Activated CD4-positive, alpha-beta T cell treated with anti-CD3 and anti-CD28 coated beads, Interleukin-2, amount 50 U/mL, for 48 hours (primary cell): ENCODE data around the gene FAM131C.
A peak's percentile ranks its signal among the peaks of the same experiment; 100 is the strongest.
"Not testable (repeated sequence)": the region's sequence is repeated elsewhere in the genome, so short reads cannot be mapped to it uniquely, and the experiment has no call there.

ENCODE experiments used
- DNase-seq, 2 experiments: peaks; one replicate each; pipeline ENCODE4 v3.0.0-alpha.2; 2020

Gene FAM131C, protein sequence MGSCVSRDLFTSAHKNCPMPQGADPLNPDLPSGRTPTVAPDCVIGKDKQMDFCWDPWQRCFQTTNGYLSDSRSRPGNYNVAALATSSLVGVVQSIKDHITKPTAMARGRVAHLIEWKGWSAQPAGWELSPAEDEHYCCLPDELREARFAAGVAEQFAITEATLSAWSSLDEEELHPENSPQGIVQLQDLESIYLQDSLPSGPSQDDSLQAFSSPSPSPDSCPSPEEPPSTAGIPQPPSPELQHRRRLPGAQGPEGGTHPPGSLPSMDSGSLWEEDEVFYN

DNA sequence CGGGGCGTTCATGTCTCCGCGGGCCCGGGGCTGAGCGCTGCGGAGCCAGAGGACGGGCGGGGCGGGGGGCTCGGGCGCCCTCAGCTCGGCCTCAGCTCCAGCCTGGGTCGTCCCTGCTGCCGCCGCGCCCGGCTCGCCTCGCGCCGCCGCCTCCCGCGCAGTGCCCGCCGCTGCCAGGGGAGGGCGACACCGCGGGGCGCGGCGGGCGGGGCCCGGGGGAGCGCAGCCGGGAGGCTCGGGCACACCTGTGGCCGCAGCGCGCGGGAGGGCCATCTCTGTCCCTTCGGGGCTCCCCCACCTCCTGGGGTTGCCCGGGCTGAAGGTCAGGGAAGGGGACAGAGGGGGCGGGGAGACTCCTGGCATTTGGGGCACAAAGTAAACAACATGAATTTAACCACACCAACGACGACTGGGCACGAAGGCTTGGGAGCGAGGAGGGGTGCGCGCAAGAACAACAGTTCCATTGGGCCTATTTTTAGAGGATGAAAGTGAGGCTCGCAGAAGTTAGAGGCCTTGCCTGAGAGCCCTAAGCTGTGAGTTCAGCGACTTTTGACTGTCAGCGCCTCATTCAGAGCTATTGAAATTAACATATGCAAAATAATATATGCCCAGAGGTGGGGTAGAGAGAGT is at the start of gene FAM131C:
TSS of gene FAM131C (minus strand) at position 162 of the 630 bp plus-strand sequence. CDS start 209 bp downstream, outside the sequence.
- peak; percentile 43 to 45 for DNase-seq

DNA sequence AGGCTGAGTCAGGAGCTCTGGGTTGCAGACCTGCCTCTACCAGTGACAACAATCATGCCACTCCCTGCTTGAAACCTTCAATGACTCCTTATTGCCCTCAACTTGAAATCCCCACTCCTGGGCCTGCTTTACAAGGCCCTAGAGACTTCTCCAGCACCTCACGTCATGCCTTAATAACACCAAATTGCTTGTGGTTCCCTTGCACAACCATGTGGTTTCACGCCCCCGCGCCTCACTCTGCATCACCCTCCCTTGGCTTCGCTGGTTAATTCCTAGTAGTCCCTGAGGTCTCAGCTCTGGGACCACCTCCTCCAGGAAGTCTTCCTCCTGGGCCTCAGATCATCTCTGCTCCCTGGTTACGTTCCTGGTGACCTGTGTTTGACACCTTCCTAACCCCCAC is 49.5 kb upstream of the FAM131C start:
- peak; percentile 52 to 67 for DNase-seq

DNA sequence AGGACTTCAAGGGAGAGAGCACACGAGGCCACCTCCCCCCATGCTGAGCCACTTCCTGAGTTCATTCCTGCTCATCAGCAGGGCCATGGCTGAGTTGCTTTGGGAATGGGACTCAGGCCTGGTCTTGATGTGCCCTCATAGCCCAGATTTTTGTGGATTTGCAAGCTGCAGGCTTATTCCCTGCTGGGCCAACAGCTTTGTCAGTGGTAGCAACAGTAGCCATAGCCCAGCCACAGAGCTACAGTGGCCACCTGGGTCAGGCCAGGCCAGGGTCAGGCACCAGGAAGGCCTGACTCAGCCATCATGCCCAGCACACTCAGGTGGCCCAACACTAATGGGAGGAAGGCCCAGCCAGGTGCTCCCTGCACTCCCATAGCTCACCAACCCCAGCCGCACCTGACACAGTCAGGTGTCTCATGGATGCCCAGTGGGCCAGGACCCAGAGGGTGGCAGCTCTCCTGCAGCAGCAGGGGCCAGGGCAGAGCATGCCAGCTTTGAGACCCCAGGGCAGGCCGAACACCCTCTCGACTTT is 49.0 kb upstream of the FAM131C start:
- DNase-seq: no peak

DNA sequence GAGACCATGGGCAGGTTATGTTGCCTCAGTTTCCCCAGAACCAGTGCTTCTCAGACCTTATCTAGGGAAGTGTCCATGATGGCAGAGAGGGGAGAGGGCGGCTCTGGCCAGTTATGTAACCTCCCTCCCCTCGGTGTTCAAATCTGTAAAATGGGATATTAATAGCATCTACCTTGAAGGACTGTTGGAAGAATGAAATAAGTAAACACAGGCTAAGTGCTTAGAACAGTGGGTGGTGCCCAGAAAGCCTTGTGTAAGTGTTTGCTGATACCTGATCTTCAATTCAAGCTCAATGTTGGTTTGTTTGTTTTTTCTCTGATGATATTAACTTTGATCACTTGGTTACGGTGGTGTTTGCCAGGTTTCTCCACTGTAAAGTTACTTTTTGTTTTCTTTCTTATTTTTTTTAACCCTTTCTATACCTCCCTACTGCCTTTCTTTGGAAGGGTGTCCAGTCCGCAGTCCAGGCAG is 47.5 kb upstream of the FAM131C start:
- no peak for DNase-seq

DNA sequence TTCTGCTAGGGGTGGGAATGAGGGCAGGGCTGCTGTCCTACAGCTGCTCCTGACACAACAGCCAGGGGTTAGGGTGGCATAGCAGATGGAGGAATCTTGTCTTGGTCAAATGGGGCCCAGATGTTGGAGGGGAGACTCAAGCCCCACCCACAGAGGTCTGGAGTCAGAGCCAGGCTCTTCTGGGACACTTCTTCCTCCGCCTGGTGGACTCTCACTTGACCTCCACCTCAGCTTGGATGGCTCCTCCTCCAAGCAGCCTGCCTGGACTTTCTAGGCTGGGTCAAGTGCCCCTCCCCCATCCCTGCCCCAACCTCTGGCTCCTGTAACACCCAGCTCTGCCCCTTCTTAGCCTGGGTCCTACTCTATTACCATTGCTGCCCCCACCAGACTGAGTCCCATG is 47.0 kb upstream of the FAM131C start:
- DNase-seq: no peak

DNA sequence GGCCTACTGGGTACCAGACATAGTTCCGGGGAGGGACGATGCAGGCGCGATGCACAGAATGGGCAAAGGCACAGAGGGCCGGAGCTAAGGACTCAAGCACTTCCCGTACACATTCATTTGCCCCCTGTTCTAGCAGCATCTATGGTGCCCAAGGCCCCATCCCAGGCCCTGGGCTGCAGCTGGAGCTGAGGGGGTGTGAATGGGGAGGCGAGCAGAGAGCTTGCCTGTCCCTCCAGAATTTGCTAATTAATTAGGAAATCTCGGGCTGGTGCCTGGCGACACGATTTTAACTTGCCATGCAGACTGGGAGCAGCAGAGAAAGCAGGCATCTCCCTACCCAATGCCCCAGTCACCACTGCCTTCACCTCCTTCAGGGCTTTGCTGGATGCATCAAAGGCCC is 46.5 kb upstream of the FAM131C start:
- DNase-seq: no peak

DNA sequence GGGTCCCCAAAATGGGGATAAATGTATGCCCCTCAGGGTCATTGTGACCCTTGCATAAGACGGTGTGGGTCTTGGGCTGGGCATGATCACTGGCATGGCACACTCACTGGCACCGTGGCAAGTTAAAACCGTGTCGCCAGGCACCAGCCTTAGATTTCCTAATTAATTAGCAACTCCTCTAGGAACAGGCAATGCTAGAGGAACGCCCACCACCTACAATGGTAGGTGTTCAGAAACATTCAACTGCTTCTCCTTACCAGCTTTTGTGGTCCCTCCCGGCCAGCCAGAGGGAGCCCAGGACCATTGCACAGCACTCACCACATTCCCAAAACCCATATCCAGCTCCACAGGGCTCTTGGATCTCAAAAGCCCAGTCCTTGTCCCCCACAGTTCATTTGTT is 46.1 kb upstream of the FAM131C start:
- no peak for DNase-seq

DNA sequence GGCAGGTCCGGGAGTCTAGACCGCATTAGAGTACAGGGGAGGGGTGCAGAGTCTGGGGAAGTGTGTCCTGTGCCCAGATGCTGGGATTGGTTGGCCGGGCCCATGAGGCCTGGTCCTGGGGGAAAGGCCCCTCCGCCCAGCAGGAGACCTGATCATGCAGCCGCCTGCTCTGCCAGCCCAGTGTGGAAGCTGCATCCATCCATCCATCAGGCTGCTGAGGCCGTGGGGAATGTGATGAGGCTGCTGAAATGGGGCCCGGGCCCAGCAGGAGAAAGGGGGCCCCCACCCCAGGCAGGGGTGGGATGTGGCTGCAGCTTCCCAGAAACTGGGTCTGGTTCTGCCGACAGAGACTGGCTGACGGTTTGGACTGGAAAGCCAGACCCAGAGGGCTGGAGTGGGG is 45.3 kb upstream of the FAM131C start:
- DNase-seq: no peak

DNA sequence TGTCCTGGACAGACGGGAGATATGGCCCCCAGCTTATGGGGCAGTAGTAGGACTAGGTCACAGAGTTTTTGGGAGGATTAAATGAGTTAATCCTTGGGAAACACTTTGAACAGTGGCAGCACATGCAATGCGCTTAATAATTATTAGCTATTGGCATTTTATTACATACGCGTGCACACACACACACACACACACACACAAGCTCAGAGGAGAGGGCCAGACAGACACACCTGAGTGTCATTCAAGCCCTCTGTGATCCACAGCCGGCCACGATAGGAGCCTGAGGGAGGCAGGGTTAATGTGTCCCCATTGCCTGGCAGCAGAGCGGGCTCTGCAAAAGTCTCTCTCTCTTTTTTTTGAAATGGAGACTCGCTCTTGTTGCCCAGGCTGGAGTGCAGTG is 44.5 kb upstream of the FAM131C start:
- DNase-seq: no peak

DNA sequence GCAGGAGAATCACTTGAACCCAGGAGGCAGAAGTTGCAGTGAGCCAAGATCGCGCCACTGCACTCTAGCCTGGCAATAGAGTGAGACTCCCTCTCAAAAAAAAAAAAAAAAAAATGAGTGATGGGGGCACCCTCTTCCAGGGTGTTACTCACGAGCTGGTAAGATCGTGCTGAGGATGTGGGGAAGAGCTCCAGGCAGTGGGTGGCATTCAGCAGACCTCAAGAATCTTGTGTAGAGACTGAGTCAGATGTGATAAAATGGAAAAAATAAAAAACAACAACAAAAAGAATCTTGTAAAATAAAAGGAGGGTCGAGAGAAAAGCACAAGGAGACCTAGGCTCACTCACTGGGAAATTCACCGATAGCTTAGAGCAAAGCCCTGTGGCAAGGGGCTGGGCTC is 43.9 kb upstream of the FAM131C start:
- DNase-seq: no peak

DNA sequence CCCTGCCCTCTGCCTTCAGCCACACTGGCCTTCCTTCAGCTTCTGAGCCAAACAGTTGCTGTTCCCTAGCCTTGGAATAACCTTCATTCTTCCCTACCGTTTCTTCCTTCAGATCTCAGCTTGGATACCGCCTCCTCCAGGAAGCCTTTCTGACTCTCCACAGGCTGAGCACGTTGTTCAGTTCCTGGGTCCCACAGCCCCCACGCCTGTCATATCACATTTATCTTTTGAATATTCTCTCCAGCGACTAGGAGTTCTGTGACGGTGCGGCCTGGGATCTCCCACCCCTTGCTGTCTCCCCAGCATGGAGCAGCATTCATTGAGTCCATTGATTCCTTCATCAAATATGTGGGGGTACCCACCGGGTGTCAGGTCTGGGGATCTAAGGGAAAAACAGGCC is 43.2 kb upstream of the FAM131C start:
- DNase-seq: no peak

DNA sequence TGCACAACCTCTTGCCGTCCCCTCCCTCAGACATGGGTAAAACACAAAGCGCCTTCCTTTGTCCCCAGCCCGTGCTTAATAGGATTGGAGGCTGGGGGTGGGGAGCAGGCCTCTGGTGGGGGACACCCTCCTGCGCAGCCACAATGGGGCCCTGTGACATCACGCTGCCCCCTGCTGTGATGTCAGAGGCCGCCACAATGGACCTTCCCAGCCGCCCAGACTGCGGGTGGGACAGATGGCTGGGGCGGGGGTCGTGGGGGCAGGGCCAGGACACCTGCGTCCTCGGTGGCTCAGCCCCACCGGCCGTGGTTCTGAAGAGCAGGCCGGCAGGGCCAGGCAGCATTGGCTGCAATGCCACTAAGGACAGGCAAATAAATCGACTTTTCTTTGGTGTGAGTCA is 42.6 kb upstream of the FAM131C start:
- no peak for DNase-seq

DNA sequence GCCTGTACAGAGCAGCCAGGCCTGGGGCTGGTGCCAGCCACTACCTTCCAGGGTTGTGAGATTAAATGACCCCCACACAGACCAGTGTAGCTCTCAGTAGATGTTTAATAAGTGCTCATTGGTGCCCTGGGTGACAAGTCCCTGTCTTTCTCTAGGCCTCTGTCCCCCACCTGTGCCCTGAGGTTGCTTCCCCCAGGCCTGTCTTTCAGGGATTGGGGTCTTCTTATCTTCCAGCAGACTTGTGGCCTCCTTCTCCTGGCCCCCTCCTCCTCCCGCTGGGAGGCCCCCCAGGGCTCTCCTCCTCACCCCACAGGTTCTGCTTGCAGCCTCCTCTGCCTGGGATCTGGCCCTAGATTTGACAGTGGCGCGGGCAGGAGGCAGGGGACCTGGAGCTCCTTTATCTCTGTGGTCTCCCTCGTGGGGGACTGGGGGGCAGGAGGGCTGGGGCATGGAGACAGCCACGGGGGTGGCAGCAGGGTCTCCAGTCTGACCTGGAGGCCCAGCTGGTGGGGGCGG is 42.1 kb upstream of the FAM131C start:
- no peak for DNase-seq

DNA sequence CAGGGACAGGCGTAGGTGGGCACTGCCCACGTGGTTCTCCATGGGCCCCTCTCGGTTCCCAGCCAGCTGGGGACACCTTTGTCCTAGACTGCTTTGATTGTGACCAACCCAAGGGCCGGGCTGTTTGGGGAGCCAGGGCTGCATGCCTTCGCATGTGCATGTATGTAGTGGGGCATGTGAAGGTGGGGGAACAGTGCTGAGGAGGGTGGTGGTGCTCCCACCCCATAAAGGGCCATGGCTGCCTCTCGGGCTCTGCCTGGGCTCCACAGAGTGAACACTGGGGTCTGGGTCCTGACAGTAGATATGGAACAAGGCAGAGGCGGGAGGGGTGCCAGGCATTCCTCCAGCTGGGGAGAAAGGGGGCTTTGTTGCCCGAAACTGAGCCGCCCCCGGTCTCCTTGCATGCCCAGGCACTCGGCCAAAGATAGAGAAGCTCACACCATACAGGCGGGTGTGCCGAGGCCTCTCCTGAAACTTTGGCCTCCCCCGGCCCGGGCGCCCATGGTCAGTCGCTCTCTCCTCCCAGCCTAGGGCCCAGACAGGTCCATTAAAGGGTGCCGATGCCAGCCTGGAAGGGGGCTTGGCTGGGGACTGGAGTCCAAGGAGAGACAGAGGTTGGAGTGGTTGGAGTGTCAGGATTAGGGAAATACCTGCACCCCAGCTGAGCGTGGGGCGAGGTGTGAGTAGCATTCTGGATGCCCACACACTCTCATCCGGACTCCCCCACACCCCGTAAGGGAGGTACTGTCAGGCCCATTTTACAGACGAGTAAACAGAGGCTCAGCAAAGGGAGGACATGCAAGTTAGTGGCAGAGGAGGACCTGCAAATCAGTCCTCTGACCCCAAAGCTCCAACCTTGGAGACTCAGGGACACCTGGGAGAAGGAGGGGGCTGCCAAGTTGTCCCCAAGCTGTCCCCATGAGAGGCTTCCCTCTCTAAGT is 41.3 kb upstream of the FAM131C start:
- no peak for DNase-seq

DNA sequence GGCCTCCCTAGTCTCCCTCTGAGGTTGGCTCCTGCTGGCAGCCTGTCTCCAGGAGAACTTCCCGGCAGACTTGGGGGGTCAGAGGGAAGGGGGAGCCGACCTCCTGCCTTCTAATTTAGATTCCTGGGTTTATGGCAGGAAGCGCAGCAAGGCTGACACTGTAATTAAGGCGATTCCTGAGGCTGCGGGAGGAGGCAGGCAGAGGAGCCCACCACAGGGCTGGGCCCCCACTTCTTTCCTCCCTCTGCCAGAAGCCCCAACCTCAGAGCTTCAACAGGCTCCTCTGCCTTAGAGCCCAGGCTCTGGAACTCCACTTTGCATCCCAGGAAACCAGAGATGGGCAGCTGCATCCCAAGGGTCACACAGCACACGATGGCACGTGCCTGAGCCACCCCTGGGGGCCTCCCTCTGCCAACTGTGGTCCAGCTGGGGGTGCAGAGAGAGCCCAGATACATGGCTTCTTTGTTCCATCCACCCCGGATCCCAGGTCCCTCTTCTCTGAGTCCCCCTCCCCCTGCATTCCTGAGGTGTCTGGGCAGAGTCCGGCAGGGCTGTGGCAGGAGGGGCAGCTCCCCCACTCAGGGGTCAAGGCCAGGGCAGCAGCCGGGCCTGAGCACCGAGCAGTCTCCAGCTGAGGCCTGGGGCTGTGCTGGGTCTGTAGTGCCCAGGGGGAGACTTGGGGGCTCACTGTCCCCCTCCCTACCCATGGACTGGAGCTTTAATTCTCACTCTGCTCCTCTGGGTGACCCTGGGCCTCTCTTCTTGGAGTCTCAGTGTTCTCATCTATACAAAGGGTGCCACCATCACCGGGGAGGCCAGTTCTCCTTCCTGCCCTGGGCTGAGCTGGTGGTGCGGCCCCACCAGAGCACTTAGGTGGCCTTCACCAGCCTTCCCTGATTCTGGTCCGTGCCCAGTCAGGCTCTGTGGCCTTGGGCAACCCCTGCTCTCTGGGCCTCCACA is 39.4 kb upstream of the FAM131C start:
- DNase-seq: no peak

DNA sequence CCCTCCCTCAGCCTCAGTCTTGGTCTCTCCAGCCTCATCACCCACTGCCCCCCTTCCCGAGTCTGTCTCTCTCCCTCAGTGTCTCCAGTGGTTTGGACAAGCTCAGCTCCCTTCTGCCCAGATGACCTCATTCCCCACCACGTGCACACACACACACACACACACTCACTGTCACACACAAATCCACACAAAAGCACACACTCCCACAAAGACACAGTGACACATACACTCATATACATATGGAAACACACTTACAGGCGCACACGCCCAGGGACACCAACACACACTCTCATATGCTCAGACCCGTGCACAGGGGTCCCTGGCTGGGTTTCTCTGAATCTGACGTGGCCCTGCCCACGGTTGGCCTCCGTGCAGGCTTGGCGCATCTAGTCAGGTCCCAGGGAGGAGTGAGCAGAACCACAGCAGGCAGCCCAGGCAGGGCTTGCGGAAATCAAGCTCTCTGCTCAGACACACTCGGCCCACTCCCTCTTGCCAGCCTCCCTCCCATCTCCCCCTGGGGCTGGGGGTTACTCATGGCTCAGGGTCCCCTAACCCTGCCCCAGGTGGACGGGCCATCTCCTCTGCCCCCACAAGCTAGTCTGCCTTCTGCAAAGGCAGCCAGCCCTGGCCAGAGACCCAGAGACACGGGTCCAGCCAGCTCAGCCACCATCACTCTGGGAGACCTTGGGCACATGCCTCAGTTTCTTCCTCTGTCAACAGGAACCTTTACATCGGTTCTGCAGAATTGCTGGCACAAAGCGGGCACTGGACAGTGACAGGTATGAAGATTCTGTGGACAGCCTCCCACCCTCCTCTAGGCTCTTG is 38.5 kb upstream of the FAM131C start:
- no peak for DNase-seq

DNA sequence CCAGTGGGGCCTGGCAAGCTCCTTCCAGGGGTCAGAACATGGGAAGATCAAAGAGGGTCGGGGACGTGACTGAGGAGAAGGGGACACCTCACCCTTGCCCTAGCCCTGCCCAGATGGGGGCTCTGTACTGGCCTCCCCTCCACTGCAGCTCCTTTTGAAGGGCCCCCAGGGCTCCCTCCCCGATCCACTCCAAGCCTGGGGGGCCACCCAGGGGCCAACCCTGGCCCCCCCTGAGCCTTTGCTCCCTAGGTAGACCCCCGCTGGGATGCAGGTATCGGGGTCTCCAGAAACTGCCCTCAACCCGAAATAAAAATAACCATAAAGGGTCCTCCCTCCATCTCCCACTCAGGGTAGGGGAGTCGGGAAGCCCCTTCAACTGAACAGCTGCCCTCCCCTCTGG is 37.4 kb upstream of the FAM131C start:
- no peak for DNase-seq

DNA sequence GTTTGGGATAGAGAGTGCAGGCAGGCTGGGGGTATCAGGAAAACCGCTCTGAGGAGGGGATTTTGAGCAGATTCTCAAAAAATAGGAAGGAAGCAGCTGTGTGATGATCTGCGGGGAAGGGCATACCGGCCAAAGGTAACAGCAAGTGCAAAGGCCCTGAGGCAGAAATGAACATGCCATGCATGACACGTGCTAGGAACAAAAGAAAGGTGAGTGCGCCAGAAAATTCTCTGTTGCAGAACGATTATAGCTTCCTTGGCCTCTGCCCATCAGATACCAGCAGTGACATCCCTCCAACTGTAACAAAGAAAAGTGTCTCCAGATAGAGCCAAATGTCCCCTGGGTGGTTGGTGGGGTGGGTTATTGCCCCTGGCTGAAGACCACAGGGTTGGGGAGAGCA is 37.0 kb upstream of the FAM131C start:
- DNase-seq: no peak

DNA sequence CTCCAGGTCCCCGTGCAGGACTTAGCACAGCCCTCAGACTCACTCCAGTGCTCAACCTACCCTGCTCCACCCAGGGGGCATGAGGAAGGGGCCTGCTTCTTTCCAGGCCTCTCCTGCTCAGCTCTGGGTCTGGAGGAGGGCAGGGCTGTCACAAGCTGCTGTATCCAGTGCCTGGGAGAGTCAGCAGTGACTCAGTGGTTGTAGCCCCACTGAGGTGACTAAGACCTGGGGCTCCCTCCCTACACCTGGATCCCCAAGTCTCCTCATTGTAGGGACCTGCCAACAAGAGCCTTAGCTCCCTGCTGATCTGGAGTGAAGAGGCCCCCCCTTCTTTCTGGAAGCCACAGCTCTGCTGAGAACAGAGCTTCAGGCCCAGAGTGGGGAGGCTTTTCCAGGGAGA is 36.1 kb upstream of the FAM131C start:
- no peak for DNase-seq

DNA sequence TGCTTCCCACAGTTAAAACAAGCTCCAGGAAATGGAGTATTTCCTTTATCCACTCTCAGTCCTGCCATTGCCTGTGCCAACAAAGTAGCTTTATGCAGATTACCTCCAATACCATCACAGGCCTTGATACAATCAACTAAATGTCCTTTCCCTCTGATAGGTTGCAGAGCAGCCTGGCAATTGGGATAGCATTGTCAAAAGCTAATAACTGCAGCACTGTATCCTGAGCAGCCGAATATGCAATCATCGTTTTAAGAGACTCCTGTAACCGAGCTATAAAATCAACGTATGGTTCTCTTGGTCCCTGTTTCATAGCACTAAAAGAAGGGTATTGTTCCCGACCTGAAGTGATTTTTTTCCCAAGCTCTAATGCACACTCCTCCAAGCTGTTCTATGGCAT is 33.6 kb upstream of the FAM131C start:
- not testable (repeated sequence) for DNase-seq

DNA sequence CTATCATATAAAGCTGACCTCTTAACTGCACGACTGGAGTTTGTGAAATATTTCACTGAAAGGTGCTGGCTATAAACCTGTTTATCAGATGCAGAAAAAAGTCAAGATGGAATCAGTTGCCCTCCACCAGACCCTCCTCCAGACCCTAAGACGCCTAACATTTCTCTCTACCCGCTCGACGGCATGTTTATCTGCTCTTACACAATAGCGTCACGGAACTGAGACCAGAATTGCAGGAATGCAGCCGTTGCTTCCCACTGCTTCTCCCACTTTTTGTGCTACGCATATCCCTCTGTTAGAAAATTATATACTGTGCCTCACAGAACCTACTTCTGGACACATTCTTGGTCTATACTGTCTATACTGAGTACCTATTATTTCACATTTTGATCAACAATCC is 28.2 kb upstream of the FAM131C start:
- DNase-seq: no peak
